ENCODE data around the gene MICAL2.

DNA sequence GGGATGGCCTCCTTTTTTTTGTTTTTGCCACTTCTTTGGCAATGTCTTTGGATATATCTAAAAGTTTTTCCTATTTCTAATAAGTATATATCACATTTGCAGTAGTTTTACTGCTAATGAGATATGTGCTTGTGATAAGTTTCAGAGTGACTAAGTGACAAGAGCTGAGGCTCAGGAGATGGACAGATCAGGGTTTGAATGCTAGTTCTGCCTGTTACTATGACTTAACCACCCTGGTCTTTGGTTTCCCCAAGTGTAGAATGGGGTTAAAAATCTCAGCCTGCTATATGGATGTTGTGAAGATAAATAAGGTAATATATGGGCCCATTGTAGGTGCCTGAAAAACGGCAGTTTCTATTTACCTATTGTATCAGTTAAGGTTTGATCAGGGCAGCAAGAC, 9.1 kb upstream of the MICAL2 start:
- TF ChIP-seq, protein P1, sequence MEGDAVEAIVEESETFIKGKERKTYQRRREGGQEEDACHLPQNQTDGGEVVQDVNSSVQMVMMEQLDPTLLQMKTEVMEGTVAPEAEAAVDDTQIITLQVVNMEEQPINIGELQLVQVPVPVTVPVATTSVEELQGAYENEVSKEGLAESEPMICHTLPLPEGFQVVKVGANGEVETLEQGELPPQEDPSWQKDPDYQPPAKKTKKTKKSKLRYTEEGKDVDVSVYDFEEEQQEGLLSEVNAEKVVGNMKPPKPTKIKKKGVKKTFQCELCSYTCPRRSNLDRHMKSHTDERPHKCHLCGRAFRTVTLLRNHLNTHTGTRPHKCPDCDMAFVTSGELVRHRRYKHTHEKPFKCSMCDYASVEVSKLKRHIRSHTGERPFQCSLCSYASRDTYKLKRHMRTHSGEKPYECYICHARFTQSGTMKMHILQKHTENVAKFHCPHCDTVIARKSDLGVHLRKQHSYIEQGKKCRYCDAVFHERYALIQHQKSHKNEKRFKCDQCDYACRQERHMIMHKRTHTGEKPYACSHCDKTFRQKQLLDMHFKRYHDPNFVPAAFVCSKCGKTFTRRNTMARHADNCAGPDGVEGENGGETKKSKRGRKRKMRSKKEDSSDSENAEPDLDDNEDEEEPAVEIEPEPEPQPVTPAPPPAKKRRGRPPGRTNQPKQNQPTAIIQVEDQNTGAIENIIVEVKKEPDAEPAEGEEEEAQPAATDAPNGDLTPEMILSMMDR (IDR thresholded peaks at IDR 0.05), result no peak
- TF ChIP-seq POLR2A (IDR thresholded peaks at IDR 0.05), result no peak

All from thyroid gland (tissue), 4 donors.